Measurements from ENCODE around the gene CCDC148.

DNA sequence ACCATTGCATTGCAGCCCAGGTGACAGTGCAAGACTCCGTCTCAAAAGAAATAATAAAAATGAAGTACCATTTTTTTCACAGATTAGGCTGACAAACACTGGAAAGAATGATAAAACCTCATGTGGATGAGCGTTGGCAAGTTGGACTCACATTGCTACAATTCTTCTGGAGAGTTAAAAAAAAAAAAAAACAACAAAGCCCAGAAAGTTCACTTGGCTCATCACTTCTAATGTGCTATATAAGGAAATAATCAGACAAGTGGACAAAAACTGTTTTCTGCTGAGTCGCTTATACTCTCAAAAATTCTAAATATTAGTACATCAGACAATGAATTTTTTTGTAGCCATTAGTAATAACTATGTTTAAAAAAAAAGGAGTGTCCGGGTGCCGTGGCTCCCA is 38.6 kb upstream of the CCDC148 start:
- TF ChIP-seq POLR2AphosphoS5 (IDR thresholded peaks at IDR 0.05; ENCODE audit: low read depth, low read length) = no peak
- no peak for TF ChIP-seq POLR2A (IDR thresholded peaks at IDR 0.05; ENCODE audit: low read depth, low read length)
- TF ChIP-seq TAF1 (IDR thresholded peaks at IDR 0.05; ENCODE audit: low read depth, low read length) = no peak
- no peak for TF ChIP-seq POU2F2 (IDR thresholded peaks at IDR 0.05; ENCODE audit: low read depth, low read length)
- TF ChIP-seq SPI1 (IDR thresholded peaks at IDR 0.05; ENCODE audit: low read depth, low read length) = no peak
